Activated CD4-positive, CD25-positive, alpha-beta regulatory T cell treated with anti-CD3 and anti-CD28 coated beads, Interleukin-2, amount 50 U/mL, for 72 hours (primary cell): ENCODE results near the gene NOTCH1.

ENCODE experiments used
- DNase-seq: peaks from one replicate; pipeline ENCODE4 v3.0.0; 2021

NOTCH1 gene

GRCh38 chr9:136497916-136498695 lies 47.7 kb downstream of the NOTCH1 start:
- DNase-seq: no peak

GRCh38 chr9:136496801-136497620 lies 48.8 kb downstream of the NOTCH1 start:
- no peak for DNase-seq

DNA sequence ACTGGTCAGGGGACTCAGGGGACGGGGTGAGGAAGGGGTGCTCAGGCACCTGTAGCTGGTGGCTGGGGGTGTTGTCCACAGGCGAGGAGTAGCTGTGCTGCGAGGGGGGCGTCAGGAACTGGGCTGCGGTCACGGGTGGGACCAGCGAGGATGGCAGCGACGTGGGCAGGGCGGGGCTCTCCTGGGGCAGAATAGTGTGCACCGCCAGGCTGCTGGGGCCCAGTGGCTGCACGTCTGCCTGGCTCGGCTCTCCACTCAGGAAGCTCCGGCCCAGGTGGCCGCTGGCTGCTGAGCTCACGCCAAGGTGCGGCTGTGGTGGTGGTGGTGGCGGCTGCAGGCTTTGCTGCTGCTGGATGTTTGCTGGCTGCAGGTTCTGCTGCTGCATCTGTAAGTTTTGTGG lies 49.7 kb downstream of the NOTCH1 start:
- no peak for DNase-seq

- DNase-seq: no peak
These were observed 50.5 kb downstream of the NOTCH1 start for GRCh38 chr9:136495238-136495800.

DNA sequence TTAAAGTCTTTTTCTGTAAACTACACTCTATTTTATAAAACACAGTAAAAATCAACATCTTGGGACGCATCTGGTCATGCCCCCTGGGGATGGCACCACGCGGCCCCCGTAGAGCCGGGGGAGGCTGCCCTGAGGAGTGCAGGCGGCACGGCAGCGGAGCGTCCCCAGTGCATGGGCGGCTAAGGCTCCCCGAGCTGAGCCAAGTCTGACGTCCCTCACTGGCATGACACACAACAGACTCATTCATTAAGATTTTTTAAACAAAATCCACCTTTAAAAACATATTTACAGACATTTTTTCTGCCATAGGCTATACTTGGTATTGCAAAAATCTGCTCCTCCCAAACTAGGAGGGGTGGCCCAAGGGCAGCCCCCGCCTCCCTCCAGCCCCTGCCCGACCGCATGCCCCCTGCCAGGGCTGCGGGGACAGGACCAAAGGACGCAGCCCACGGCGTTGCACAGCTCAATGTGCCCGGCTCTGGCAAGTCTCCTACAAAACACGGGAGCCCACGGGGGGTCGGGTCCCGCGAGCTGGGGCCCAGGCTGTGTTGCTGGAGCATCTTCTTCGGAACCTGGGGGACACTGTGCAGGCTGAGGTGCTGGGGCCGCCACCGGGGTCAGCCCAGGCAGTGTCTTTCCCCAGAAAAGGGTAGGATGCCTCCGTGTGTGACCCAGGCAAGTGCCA lies 51.2 kb downstream of the NOTCH1 start:
- DNase-seq: no peak

- no peak for DNase-seq
These were observed 51.8 kb downstream of the NOTCH1 start for GRCh38 chr9:136494012-136494411.

DNA sequence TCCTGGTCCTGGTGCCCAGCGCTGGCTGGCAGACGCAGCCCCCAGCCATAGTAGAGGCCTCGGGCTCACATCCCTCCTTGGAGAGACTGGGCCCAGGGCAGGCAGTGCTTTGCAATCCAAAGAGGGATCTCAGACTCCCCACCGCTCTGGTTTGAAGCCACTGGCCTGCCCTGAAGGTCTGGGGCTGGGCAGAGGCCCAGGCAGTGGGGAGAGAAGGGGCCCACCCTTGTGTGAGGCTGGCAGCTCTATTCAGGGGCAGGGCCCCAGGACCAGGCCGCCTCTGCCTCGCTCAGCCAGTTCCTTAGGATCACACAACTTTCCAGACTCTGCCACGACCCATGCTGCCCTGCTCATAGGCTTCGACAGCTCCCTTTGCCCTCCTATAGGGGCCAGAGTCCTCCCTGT lies 52.3 kb downstream of the NOTCH1 start:
- no peak for DNase-seq

- no peak for DNase-seq
These were observed 52.8 kb downstream of the NOTCH1 start for GRCh38 chr9:136492978-136493522.

- DNase-seq: no peak
These were observed 56.1 kb downstream of the NOTCH1 start for GRCh38 chr9:136489731-136490130.

DNA sequence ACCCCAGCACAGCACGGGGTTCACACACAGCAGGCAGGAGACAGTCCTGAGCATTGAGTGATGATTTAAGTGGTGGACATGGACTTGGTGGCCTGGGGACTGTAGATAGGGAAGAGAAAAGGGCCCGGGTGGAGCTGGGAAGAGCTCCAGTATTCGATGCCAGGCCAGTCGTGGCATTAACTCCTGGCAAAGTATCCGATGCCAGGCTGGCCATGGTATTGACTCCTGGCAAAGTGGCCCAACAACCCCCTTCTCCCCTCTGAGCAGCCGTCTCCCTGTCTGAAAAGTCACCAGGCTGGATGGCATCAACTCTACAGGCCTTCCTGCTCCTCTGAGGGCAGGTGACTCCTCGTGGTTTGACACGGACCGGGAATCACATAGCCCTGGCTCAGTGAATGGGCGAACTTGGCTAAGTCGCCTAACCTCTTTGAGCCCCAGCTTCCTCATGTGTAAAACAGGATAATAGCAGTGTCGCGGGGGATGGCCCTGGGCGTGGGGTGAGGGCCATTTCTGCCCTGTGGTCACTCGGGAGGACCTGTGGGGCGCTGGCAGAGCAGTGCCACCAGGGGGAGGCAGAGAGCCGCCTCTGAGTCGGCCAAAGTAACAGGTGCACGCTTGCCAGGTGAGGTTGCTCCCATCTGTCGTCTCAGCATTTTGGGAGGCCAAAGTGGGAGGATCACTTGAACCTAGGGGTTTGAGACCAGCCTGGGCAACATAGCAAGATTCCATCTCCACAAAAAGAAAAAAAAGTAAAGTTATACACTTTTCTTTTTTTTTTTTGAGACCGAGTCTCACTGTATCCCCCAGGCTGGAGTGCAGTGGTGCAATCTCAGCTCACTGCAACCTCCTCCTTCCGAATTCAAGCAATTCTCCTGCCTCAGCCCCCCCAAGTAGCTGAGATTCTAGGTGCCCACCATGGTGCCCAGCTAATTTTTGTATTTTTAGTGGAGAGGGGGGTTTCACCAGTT lies 57.3 kb downstream of the NOTCH1 start:
- peak; percentile 88 for DNase-seq

DNA sequence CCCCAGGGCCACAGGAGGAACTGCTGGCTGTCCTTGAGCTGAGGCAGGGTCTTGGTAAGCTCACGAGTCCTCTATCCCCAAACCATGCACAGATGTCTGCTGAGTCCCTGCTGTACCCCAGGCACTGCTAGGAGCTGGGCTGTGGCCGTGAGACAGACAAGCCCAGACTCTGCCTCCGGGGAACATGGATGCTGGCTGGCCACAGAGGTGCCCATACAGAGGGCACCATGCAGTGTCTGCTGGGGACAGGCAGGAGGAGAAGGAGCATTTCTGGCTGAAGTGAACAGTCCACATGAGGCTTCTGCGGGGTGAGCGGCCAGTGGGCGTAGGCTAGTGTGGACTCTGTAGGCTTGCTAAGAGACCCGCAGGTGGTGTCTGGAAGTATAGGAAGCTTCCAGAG lies 58.2 kb downstream of the NOTCH1 start:
- no peak for DNase-seq

- DNase-seq: no peak
These were observed 58.8 kb downstream of the NOTCH1 start for GRCh38 chr9:136486823-136487620.

- DNase-seq: no peak
These were observed 59.7 kb downstream of the NOTCH1 start for GRCh38 chr9:136486131-136486530.

DNA sequence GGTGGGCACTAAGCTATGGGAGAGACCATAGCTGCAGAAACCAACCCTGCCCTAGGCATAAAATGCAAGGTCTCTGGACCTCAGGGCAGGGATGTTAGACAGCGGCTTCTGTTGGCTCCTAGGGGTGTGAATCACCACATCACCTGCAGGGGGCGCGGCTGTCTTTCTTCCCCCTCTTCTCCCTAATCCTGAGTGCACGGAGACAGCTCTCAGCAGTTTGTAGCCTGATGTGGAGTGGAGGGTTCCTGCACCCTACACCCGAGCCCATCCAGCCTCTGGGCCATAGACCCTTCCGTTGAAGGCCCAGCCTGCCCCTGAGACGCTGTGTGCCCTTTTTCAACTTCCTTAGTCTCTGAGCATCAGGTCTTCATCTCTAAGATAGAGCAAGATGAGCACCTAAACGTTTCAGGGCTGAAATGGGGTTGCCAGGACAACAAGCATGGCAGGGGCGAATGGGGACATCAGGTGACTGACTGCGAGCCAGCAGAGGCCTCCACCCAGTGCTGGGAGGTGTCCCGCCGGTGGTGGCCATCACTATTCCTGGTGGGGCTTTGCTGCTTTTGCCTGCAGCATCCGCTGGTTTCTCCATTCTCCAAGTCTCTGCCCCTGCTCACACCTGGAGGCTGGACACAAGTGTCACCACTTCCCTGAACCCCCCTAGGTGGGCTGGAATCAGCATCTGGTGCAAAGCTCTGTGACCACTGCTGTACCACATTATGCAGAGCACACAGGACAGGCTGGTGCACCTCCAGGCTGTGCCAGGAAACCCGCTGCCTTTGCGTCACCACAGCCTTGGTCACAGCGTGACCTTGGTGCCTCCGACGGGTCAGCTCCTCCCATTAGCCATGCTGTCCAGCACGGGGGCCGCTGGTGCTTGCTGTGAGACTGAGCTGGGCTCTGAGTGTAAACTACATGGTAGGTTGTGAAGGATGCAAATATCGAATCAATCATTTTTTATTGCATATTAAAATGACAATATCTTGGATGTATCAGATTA lies 60.5 kb downstream of the NOTCH1 start:
- DNase-seq: peak; percentile 85

- peak; percentile 44 for DNase-seq
These were observed 61.4 kb downstream of the NOTCH1 start for GRCh38 chr9:136484153-136485048.

GRCh38 chr9:136483589-136484152 lies 62.2 kb downstream of the NOTCH1 start:
- peak; percentile 99 for DNase-seq

GRCh38 chr9:136482793-136483588 lies 62.9 kb downstream of the NOTCH1 start, which contains the start of gene SEC16A:
Gene SEC16A, minus strand, starts transcription at chr9:136483040. Its CDS starts 5,425 bp downstream, at chr9:136477615.
- DNase-seq: peak; percentile 100
